Activated CD4-positive, alpha-beta T cell treated with anti-CD3 and anti-CD28 coated beads for 24 hours (primary cell): ENCODE measurements around the gene ROS1.

ENCODE experiments used
- DNase-seq, 2 donors: peaks; one replicate each; pipeline ENCODE4 v3.0.0-alpha.2; 2020; ENCODE audit warnings: low read depth in 2 of 2

The ROS1 gene

GRCh38 chr6:117440706-117441525, 15.2 kb upstream of the ROS1 start:
- no peak for DNase-seq

- no peak for DNase-seq
These were observed 6.5 kb upstream of the ROS1 start for GRCh38 chr6:117432273-117432672.

GRCh38 chr6:117423754-117424153, 2.0 kb downstream of the ROS1 start:
- no peak for DNase-seq

- no peak for DNase-seq
These were observed 7.4 kb downstream of the ROS1 start for GRCh38 chr6:117418320-117418719.

GRCh38 chr6:117417851-117418250, 7.9 kb downstream of the ROS1 start:
- DNase-seq: no peak

- no peak for DNase-seq
These were observed 11.0 kb downstream of the ROS1 start for GRCh38 chr6:117414770-117415169.

- no peak for DNase-seq
These were observed 14.3 kb downstream of the ROS1 start for GRCh38 chr6:117411474-117411873.

- no peak for DNase-seq
These were observed 15.9 kb downstream of the ROS1 start for GRCh38 chr6:117409863-117410262.

GRCh38 chr6:117409420-117409819, 16.3 kb downstream of the ROS1 start:
- no peak for DNase-seq

GRCh38 chr6:117404548-117404947, 21.2 kb downstream of the ROS1 start:
- DNase-seq: no peak

- DNase-seq: no peak
These were observed 23.9 kb downstream of the ROS1 start for GRCh38 chr6:117401799-117402198.

GRCh38 chr6:117399924-117400323, 25.8 kb downstream of the ROS1 start:
- no peak for DNase-seq

GRCh38 chr6:117399126-117399525, 26.6 kb downstream of the ROS1 start:
- DNase-seq: no peak

- no peak for DNase-seq
These were observed 28.1 kb downstream of the ROS1 start for GRCh38 chr6:117397536-117398227.

GRCh38 chr6:117396228-117396627, 29.5 kb downstream of the ROS1 start:
- no peak for DNase-seq

GRCh38 chr6:117395164-117395563, 30.6 kb downstream of the ROS1 start:
- no peak for DNase-seq

GRCh38 chr6:117393045-117393444, 32.7 kb downstream of the ROS1 start:
- no peak for DNase-seq

- DNase-seq: no peak
These were observed 33.7 kb downstream of the ROS1 start for GRCh38 chr6:117391874-117392583.

GRCh38 chr6:117389227-117390057, 36.3 kb downstream of the ROS1 start:
- no peak for DNase-seq

- DNase-seq: no peak
These were observed 38.2 kb downstream of the ROS1 start for GRCh38 chr6:117387454-117387974.

- DNase-seq: no peak
These were observed 41.1 kb downstream of the ROS1 start for GRCh38 chr6:117384659-117385058.
